Gastroesophageal sphincter (tissue), 3 donors: ENCODE results near the gene ITGA2.

Source experiments
- POLR2A ChIP-seq, 2 donors: fragments of 450-650 bp; IDR thresholded peaks; one replicate each; pipeline ENCODE4 v1.6.1; 2017; ENCODE audit warnings: antibody characterized with exemption in 2 of 2, mild to moderate bottlenecking in 2 of 2, moderate library complexity in 1 of 2
- POLR2AphosphoS5 ChIP-seq: sonication (generic); formaldehyde crosslinking; IDR thresholded peaks from one replicate; pipeline ENCODE4 v1.6.1; 2017; ENCODE audit warnings: antibody characterized with exemption
- TF ChIP-seq, protein P1 (sequence below), 4 experiments: fragments of 200-600 bp in 2 of 4; fragments of 450-650 bp in 2 of 4; sonication (generic) in 1 of 4; IDR thresholded peaks; one replicate each; pipeline ENCODE4 v1.5.1; 2017 to 2019; ENCODE audit warnings: antibody characterized with exemption in 4 of 4, mild to moderate bottlenecking in 2 of 4, moderate library complexity in 2 of 4

DNA sequence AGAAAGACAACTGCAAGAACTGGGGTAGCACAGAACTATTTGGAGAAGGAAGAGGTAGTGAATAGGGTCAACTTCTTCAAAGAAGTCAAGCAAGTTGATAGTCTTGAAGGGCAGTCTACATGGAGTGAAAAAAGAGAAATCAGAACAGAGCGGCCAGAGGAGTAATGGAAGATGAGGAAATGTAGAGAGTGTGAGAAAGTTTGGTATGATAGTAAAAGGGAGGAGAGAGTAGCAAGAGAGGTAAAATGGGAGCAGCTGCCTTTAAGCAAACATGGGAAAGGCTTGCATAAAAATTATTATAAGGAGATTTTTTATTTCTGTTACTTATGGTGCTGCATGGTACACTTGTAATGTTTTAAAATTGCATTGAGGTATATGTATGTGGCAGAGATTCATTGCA is 6.8 kb downstream of the ITGA2 start:
- TF ChIP-seq, protein P1, sequence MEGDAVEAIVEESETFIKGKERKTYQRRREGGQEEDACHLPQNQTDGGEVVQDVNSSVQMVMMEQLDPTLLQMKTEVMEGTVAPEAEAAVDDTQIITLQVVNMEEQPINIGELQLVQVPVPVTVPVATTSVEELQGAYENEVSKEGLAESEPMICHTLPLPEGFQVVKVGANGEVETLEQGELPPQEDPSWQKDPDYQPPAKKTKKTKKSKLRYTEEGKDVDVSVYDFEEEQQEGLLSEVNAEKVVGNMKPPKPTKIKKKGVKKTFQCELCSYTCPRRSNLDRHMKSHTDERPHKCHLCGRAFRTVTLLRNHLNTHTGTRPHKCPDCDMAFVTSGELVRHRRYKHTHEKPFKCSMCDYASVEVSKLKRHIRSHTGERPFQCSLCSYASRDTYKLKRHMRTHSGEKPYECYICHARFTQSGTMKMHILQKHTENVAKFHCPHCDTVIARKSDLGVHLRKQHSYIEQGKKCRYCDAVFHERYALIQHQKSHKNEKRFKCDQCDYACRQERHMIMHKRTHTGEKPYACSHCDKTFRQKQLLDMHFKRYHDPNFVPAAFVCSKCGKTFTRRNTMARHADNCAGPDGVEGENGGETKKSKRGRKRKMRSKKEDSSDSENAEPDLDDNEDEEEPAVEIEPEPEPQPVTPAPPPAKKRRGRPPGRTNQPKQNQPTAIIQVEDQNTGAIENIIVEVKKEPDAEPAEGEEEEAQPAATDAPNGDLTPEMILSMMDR (IDR thresholded peaks at IDR 0.05), result no peak
- TF ChIP-seq POLR2A (IDR thresholded peaks at IDR 0.05) (no peak), POLR2AphosphoS5 (no peak)
